ENCODE results near the gene MAP2K2. TPM values are rescaled to one million over a fixed set of nuclear protein-coding genes. Genes with fewer than 3 reads are reported as not detected.
A peak's percentile ranks its signal among the peaks of the same experiment; 100 is the strongest.

Gene MAP2K2
- total RNA-seq, 1 donor from 2014 or later: 153 TPM

DNA sequence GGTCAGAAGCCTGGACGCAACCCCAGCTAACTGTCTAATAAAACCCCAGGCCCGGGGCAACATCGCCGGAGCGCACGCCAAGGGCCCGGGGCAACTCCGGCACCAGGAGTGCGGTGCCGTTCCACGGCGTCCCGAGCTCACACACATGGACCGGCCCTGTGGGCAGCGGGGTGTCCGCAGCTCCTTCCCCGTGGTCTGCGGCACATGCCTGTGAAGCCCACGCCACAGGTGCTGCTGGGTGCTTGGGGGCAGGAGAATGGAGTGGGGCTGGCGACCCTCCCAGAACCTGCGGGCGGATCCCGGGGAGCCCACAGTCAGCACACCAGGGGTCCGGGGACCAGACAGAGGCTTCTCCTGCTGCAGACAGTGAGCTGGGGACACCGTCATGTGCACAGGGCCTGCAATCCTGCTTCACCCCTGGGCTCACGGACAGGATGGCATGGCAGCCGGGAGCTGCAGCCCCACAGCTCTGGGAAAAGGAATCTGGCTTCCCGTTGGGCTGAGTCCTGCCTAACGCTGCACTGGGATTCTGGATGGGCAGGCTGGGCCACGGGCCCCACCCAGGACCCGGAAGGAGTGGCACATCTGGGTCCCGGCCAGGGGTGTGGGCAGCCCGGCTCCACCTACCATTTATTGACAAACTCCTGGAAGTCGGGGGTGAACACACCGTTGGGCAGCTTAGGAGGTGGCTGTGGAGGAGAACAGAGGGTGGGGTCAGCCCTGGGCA, 29.0 kb downstream of the MAP2K2 start:
- Mint-ChIP-seq H3K27ac (ENCODE audit: unreplicated experiment) (no peak overlapping the region), H3K9me3 (ENCODE audit: unreplicated experiment) (no peaks in the 10 kb centered on the region), H3K4me1 (ENCODE audit: unreplicated experiment) (no peaks in the 10 kb centered on the region), H3K4me3 (ENCODE audit: unreplicated experiment) (no peak overlapping the region), H3K27me3 (ENCODE audit: unreplicated experiment) (peaks cover 3% of the 10 kb centered on the region), H3K36me3 (ENCODE audit: low read depth, unreplicated experiment) (no peaks in the 10 kb centered on the region)
- no peak for DNase-seq (ENCODE audit: low spot score)
- TF ChIP-seq CTCF (IDR thresholded peaks at IDR 0.05; ENCODE audit: unreplicated experiment): no peak

GRCh38 chr19:4094291-4094690, 29.6 kb downstream of the MAP2K2 start:
- H3K36me3 Mint-ChIP-seq (ENCODE audit: low read depth, unreplicated experiment): no peaks in the 10 kb centered on the region
- no peak overlapping the region for H3K4me3 Mint-ChIP-seq (ENCODE audit: unreplicated experiment)
- H3K9me3 Mint-ChIP-seq (ENCODE audit: unreplicated experiment): no peaks in the 10 kb centered on the region
- no peak for DNase-seq (ENCODE audit: low spot score)
- H3K27ac Mint-ChIP-seq (ENCODE audit: unreplicated experiment): no peak overlapping the region
- peaks cover 3% of the 10 kb centered on the region for H3K27me3 Mint-ChIP-seq (ENCODE audit: unreplicated experiment)
- TF ChIP-seq CTCF (IDR thresholded peaks at IDR 0.05; ENCODE audit: unreplicated experiment): no peak
- H3K4me1 Mint-ChIP-seq (ENCODE audit: unreplicated experiment): no peaks in the 10 kb centered on the region

GRCh38 chr19:4093643-4094175, 30.2 kb downstream of the MAP2K2 start:
- no peak for DNase-seq (ENCODE audit: low spot score)
- Mint-ChIP-seq H3K4me1 (ENCODE audit: unreplicated experiment) (no peaks in the 10 kb centered on the region), H3K4me3 (ENCODE audit: unreplicated experiment) (peak overlapping the region; percentile 37), H3K36me3 (ENCODE audit: low read depth, unreplicated experiment) (no peaks in the 10 kb centered on the region), H3K27ac (ENCODE audit: unreplicated experiment) (no peak overlapping the region), H3K9me3 (ENCODE audit: unreplicated experiment) (no peaks in the 10 kb centered on the region), H3K27me3 (ENCODE audit: unreplicated experiment) (peaks cover 3% of the 10 kb centered on the region)
- TF ChIP-seq CTCF (IDR thresholded peaks at IDR 0.05; ENCODE audit: unreplicated experiment): no peak

GRCh38 chr19:4090356-4091220, 33.3 kb downstream of the MAP2K2 start:
- Mint-ChIP-seq H3K9me3 (ENCODE audit: unreplicated experiment) (no peaks in the 10 kb centered on the region), H3K27ac (ENCODE audit: unreplicated experiment) (no peak overlapping the region), H3K4me3 (ENCODE audit: unreplicated experiment) (no peak overlapping the region), H3K27me3 (ENCODE audit: unreplicated experiment) (peaks cover 6% of the 10 kb centered on the region), H3K36me3 (ENCODE audit: low read depth, unreplicated experiment) (no peaks in the 10 kb centered on the region), H3K4me1 (ENCODE audit: unreplicated experiment) (no peaks in the 10 kb centered on the region)
- no peak for DNase-seq (ENCODE audit: low spot score)
- TF ChIP-seq CTCF (IDR thresholded peaks at IDR 0.05; ENCODE audit: unreplicated experiment): no peak
